GM21447 (cell line): ENCODE data around the gene ELAVL1.
"Not testable (repeated sequence)": the region's sequence is repeated elsewhere in the genome, so short reads cannot be mapped to it uniquely, and the experiment has no call there.

Experiments used
- ATAC-seq: cut with Tn5 transposase; IDR thresholded peaks from one replicate; pipeline ENCODE4 v1.9.1; 2021; ENCODE audit not compliant: unreplicated experiment

Gene ELAVL1

GRCh38 chr19:8005534-8006256 is at the start of gene ELAVL1:
ELAVL1 (minus strand) TSS chr19:8005641; CDS start chr19:7991815, 13,826 bp downstream.
- ATAC-seq = peak; percentile 47

GRCh38 chr19:8054169-8054568 is 48.7 kb upstream of the ELAVL1 start:
- no peak for ATAC-seq

GRCh38 chr19:8052464-8052859 is 47.0 kb upstream of the ELAVL1 start, which contains the start of gene CCL25:
CCL25 (plus strand) TSS chr19:8052760; CDS start chr19:8053050, 290 bp downstream.
- no peak for ATAC-seq

GRCh38 chr19:8050274-8051096 is 45.0 kb upstream of the ELAVL1 start:
- ATAC-seq = peak; percentile 82

- ATAC-seq = no peak
Observed at GRCh38 chr19:8046569-8047165, 41.2 kb upstream of the ELAVL1 start.

GRCh38 chr19:8045872-8046568 is 40.6 kb upstream of the ELAVL1 start:
- no peak for ATAC-seq

GRCh38 chr19:8044018-8044417 is 38.6 kb upstream of the ELAVL1 start:
- no peak for ATAC-seq

GRCh38 chr19:8042900-8043299 is 37.5 kb upstream of the ELAVL1 start:
- ATAC-seq = no peak

- no peak for ATAC-seq
Observed at GRCh38 chr19:8041531-8041931, 36.1 kb upstream of the ELAVL1 start.

- ATAC-seq = no peak
Observed at GRCh38 chr19:8039231-8039630, 33.8 kb upstream of the ELAVL1 start.

GRCh38 chr19:8038815-8039214 is 33.4 kb upstream of the ELAVL1 start:
- ATAC-seq = no peak

- ATAC-seq = no peak
Observed at GRCh38 chr19:8036434-8037099, 31.1 kb upstream of the ELAVL1 start.

GRCh38 chr19:8034178-8034525 is 28.7 kb upstream of the ELAVL1 start:
- ATAC-seq = no peak

GRCh38 chr19:8033287-8034177 is 28.1 kb upstream of the ELAVL1 start:
- ATAC-seq = not testable (repeated sequence)

GRCh38 chr19:8030960-8031359 is 25.5 kb upstream of the ELAVL1 start:
- no peak for ATAC-seq

- ATAC-seq = no peak
Observed at GRCh38 chr19:8028951-8029491, 23.6 kb upstream of the ELAVL1 start.

GRCh38 chr19:8025316-8025715 is 19.9 kb upstream of the ELAVL1 start:
- ATAC-seq = no peak

GRCh38 chr19:8024256-8024655 is 18.8 kb upstream of the ELAVL1 start:
- not testable (repeated sequence) for ATAC-seq

GRCh38 chr19:8023371-8023770 is 17.9 kb upstream of the ELAVL1 start:
- ATAC-seq = no peak
